RKO (cell line): ENCODE results near the gene MOSPD3.
"Not testable (repeated sequence)": the region's sequence is repeated elsewhere in the genome, so short reads cannot be mapped to it uniquely, and the experiment has no call there.

Experiments
- DNase-seq: peaks from one replicate; pipeline ENCODE4 v3.0.0-alpha.2; 2016; ENCODE audit warnings: low spot score

Gene MOSPD3

DNA sequence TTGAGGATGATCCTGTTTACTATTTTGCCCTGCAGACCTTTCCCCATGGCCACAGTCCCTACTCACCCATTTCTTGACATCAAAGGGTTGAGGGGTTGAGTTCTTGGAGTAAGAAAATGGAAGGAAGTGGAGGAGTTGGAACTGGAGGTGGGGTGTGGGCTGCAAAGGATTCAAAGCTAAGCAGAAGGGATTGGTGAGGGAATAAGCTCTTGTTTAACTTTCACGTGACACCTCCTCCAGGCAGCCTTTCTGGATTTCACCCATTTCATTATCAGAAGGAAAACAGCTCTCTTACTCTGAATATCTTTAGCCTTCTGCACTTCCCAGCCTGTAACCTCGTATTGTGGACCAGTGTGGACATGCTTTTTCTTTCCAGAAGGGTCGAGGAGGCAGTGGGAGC lies 13.7 kb downstream of the MOSPD3 start:
- DNase-seq, result no peak

DNA sequence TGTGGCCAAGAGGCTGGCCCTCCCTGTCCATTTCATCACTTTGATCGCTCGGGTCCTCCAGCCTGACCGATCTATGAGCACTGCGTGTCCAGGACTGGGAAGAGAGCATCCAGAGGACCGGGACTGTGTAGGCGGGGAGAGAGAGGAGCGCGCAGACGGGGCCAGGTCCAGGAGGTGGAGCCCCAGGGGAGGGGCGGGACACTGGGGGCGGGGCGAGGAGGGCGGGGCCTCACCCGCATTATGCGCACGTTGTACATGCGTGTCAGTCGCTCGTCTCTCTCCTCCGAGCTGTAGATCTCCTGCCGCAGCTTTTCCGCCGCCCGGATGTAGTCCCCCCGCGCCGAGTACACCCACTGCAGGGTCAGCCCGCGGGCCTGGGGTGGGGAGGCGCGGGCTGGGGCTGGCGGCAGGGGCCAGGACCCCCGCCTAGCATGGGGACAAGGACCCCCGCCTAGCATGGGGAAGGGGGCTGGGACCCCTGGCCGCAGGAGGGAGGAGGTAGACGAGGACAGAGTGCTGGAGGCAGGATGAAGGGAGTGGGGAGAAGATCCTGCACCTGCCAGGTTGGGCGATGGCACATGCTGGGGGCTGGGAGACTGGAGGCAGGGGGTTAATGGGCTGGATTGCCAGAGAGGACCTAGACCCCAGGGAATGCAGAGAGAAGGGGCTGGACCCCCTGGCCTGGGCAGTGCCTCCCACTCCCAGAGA lies 14.3 kb downstream of the MOSPD3 start:
- peak; percentile 92 for DNase-seq

- DNase-seq, result no peak
Observed at GRCh38 chr7:100627238-100627549, 14.9 kb downstream of the MOSPD3 start.

- peak; percentile 73 for DNase-seq
Observed at GRCh38 chr7:100629117-100629716, 16.9 kb downstream of the MOSPD3 start.

DNA sequence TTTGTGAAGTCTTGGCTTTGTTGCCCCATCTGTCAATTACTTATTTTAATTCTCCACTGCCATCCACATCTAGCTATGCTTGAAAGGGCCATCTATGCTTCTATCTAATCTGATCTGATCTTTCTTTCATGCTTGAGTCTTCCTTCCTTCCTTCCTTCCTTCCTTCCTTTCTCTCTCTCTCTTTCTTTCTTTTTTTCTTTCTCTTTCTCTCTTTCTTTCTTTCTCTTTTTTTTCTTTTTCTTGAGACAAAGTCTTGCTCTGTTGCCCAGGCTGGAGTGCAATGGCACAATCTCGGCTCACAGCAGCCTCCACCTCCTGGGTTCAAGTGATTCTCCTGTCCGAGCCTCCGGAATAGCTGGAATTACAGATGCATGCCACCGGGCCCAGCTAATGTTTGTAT lies 17.7 kb downstream of the MOSPD3 start:
- DNase-seq, result no peak

DNA sequence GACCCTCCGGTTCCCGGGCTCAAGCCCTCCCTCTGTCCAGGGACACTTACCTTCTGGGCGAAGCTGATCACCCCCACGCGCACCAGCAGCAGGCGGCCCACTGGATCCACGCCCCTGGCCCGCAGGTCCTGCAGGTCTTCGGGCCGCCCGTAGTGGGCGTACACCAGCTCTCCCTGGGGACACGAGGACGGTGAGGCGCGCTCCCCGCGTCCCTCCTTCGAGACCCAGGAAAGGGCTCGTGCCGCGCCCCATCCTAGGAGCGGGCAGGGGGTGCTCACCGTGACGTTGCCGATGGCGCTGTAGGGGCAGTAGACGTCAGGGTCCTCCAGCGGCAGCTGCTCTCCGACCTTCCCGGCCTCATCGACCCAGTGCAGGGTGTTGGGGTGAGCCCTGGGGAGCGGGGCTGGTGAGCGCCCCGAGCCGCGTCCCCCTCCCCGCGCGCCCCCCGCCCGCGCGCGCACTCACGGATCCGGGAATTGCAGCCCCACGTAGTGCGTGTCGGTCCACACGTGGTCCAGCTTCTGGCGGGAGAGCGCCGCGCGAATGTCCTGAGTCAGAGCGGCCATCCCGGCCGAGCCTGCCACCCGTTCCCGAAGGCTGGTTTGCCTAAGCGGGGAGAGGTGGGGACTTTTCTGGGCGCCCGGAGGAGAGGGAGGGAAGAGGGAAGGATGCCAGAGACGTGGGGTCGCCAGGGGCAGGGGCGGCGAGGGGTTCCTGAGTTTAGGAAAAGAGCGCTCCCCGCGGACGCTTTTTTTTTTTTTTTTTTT lies 20.8 kb downstream of the MOSPD3 start:
- peak; percentile 68 for DNase-seq

DNA sequence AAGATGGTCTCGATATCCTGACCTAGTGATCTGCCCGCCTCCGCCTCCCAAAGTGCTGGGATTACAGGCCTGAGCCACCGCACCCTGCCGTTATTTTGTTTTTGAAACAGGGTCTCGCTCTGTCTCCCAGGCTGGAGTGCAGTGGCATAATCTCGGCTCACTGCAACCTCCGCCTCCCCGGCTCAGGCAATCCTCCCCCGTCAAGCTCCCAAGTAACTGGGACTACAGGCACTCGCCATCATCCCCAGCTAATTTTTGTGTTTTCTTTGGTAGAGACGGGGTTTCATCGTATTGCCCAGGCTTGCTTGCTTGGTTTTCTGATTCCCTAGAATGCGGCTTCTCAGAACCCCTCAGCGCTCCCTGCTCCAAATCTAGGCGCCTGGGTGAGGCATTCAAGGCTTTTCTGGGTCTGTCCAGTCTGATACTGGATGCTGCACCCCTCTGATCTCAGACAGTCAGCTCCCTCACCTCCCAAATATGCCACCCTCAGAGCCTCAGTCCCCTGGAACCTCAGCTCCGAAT lies 27.7 kb downstream of the MOSPD3 start:
- DNase-seq, result no peak

DNA sequence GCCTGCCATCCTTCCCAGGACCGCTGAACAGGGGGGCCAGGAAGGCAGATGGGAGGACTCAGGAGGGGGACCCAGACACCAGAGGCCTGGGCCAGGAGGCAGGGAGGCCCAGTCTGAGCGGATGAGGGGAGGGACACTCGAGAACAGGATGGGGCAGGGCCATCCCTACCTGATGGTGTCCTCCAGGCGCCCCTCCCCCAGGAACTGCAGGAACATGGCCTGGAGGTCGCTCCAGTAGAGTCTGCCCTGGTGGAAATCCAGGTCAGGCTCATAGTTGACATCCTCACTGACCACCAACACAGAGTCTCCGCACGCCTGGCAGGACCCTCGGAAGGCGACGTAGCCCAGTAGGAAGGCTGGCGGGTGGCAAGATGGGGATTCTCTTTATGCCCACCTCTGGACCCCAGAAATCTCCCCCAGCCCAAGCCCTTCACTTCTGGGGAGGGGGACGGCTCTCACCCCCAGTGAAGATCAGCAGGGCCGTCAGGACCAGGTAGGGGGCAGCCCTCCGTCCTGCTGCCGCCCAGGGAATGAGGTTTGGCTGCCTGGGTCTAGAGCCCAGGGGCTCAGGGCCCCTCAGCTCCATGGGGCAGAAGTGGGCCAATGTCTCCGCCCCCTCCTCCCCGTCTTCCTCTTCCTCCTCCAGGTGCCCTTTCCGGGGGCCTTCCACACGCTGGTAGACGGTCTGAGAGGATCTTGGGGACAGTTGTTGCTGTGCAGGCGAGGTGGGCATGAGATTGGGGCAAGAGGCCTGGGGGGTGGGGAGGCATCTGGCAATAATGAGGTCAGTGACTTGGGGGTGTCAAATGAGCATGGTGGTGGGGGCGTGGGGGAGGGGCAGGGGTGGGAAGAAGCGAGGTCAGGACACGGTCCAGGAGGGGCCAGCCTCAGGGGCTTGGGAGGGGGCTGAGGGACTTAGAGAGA lies 28.4 kb downstream of the MOSPD3 start:
- no peak for DNase-seq

DNA sequence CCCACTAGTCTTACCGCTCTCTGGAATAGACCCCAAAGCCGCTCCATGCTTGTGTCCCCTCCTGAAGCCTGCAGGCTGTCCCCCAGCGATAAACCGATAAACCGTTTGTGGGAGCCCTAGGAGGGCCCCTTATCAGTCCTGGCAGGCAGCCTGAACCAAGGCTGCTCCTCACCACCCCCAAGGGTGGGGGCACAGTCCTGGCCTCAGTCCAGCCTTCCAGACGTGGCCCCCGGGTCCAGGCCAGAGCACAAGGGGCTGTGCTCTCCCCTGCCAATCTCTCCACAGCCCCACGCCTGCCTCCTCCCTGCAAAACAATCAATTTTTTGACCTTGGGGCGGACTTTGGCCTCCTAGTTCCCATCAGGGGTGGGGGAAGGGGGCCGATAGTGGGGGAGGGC lies 29.1 kb downstream of the MOSPD3 start, which contains the start of gene TFR2:
Gene TFR2 (minus strand): TSS at position 90 of the 397 bp plus-strand sequence. CDS start 43 bp downstream, at position 47.
- no peak for DNase-seq

GRCh38 chr7:100641860-100642533 lies 29.7 kb downstream of the MOSPD3 start:
- no peak for DNase-seq

DNA sequence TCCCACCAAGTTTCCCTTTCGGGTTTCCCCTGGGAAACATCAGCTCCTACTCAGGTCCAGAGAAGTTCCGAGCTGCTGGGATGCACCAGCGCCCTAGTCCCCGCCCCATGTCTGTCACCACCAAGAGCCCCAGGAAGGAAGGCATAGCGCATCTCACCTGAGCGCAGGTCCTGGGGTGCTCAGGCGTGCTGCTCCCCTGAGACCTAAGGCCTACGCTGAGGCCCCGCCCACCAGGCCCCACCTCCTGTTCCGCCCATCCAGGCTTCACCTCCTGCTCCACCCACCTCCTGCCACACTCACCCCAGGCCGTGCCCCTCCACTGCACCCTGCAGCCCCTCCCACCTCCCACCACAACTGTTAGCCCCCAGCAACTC lies 30.2 kb downstream of the MOSPD3 start:
- DNase-seq, result no peak

DNA sequence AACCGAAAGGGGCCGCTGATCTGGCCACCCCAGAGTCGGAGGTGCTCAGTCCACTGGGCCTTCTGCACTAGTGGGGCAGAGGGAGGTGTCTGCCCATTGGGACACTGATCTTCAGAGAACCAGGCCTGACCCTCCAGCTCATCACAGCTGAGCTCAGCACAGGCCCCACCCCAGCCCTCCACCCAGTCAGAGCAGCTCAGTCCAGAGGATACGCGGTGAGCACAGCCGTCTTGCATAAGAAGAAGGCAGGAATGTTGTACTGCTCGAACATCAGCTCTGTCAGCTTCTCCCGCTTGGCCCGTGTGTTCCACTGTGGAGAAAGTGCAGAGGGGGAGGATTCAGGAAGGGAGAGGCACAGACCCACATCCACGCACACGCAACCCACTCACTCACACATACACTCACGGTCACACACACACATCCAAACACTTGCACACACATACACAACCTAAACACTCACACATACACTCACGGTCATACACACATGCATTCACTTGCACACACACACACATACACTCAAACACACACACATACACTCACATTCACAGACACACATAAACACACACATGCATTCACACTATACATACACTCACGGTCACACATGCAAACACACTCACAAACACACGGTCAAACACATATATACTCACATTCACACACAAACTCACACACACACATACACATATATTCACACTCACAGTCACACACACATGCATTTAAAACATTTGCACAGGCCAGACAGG lies 37.7 kb downstream of the MOSPD3 start:
- no peak for DNase-seq

- DNase-seq, result no peak
Observed at GRCh38 chr7:100654908-100655831, 42.8 kb downstream of the MOSPD3 start.

DNA sequence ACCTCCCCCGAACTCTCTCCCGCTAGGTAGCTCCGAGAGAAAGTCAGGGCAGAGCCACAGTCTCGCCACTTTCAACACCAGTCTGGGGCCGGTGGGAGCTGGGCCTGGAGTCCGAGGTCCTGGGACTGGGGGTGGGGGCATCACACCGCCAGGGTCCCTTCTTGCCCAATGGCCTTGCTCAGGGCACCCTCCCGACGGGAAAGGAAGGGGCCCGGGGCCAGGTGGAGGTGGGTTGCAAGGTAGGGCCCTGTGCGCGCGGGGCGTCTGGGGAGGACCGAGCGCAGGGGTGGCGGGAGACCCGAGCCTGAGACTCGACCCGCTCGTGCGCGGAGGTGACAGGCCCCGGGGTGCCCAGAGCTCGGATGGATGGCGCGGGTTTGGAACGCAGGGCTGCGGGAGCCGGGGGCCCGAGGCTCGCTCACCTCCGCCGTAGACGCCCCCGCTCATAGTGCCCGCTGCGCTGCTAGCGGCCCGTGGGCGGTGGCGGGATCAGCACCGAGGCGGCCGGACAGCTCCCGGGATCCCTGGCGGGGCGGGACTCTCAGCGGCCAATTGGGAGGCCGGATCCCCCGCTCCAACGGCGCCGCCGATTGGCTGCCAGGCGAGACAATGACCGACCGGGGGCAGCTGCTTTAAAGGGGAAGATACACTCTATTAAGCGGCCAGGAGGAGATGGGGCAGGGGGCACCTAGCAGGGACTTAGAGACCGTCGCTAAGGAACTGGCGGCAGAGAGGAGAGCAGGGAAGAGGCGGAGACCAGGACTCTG lies 43.8 kb downstream of the MOSPD3 start, which contains the start of gene ACTL6B:
Gene ACTL6B (minus strand): TSS at position 541 of the 767 bp plus-strand sequence. CDS start 94 bp downstream, at position 447.
- no peak for DNase-seq

DNA sequence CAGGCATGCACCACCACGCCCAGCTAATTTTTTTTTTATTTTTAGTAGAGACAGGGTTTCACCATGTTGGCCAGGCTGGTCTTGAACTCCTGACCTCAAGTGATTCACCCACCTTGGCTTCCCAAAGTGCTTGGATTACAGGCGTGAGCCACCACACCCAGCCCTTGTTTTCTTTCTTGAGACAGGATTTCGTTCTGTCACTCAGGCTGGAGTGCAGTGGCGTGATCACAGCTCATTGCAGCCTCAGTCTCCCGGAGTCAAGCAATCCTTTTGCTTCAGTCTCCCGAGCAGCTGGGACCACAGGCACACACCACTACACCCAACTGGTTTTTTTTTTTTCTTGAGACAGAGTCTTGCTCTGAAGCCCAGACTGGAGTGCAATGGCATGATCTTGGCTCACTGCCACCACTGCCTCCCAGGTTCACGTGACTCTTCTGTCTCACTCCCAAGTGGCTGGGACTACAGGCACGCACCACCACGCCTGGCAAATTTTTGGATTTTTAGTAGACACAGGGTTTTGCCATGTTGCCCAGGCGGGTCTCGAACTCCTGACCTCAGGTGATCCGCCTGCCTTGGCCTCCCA lies 49.9 kb downstream of the MOSPD3 start:
- DNase-seq, result not testable (repeated sequence)
